Ishikawa (cell line): ENCODE data around the gene NDUFAF8.

Experiments used
- CEBPB ChIP-seq: IDR thresholded peaks from 2 replicates; pipeline ENCODE4 v1.6.1; 2012
- EP300 ChIP-seq: IDR thresholded peaks from 2 replicates; pipeline ENCODE4 v1.6.1; 2012; ENCODE audit warnings: borderline replicate concordance
- MAX ChIP-seq: IDR thresholded peaks from 2 replicates; pipeline ENCODE4 v1.6.1; 2012
- YY1 ChIP-seq: IDR thresholded peaks from 2 replicates; pipeline ENCODE4 v1.6.1; 2012; ENCODE audit warnings: low read depth

GRCh38 chr17:81242421-81243332, 3.6 kb downstream of the NDUFAF8 start:
- TF ChIP-seq EP300 (no peak), MAX (no peak), CEBPB (no peak), YY1 (no peak)
